MG63 (cell line): ENCODE results near the gene SLC25A24. TPM values are rescaled to one million over a fixed set of nuclear protein-coding genes. Genes with fewer than 3 reads are reported as not detected.
"Not testable (repeated sequence)": the region's sequence is repeated elsewhere in the genome, so short reads cannot be mapped to it uniquely, and the experiment has no call there.

ENCODE experiments used
- DNase-seq: peaks from one replicate; pipeline ENCODE4 v3.0.0-alpha.2; 2020
- H3K27me3 ChIP-seq: fragments of 250-450 bp; sonication (Bioruptor Pico); 2 replicates; pipeline ENCODE4 v1.5.1; 2020; ENCODE audit warnings: mild to moderate bottlenecking, moderate library complexity
- H3K36me3 ChIP-seq: fragments of 250-450 bp; sonication (Bioruptor Pico); 2 replicates; pipeline ENCODE4 v1.5.1; 2020; ENCODE audit warnings: mild to moderate bottlenecking, moderate library complexity
- H3K4me3 ChIP-seq: fragments of 250-450 bp; sonication (Bioruptor Pico); 2 replicates; pipeline ENCODE4 v1.5.1; 2020; ENCODE audit warnings: mild to moderate bottlenecking, moderate library complexity
- H3K9me3 ChIP-seq: fragments of 250-450 bp; sonication (Bioruptor Pico); 2 replicates; pipeline ENCODE4 v1.5.1; 2020; ENCODE audit warnings: mild to moderate bottlenecking, moderate library complexity
- total RNA-seq: library from RNA; depleted of rRNA; stranded (reverse); fragments of >200 nt; shearing (Covaris generic); gene quantifications from 2 replicates; pipeline ENCODE4 v1.2.3, GENCODE V29; 2014; ENCODE audit warnings: low replicate concordance; rRNA removed

The SLC25A24 gene
- 95.4 and 142 TPM in 2 replicates for total RNA-seq

- Histone ChIP-seq H3K4me3 (peak within 1 kb of the TSS; percentile 99), H3K36me3 (peaks cover 48% of the 10 kb centered on the region), H3K27me3 (peaks cover 2% of the 10 kb centered on the region; the same call in 1 of the 2 replicates), H3K9me3 (peaks cover 36% of the 10 kb centered on the region)
- DNase-seq = peak; percentile 98
Observed at GRCh38 chr1:108199781-108200686, at the start of gene SLC25A24. SLC25A24 (minus strand) TSS chr1:108200343; CDS start chr1:108200138, 205 bp downstream.

- H3K4me3 ChIP-seq, H3K9me3 ChIP-seq, H3K27me3 ChIP-seq, DNase-seq, H3K36me3 ChIP-seq: not testable (repeated sequence)
Observed at GRCh38 chr1:108243976-108244375, 43.8 kb upstream of the SLC25A24 start, which contains the start of gene NBPF4. NBPF4 (minus strand) TSS chr1:108244076; CDS start chr1:108243761, 315 bp downstream.

GRCh38 chr1:108239426-108239825 is 39.3 kb upstream of the SLC25A24 start:
- not testable (repeated sequence) for DNase-seq, H3K4me3 ChIP-seq, H3K27me3 ChIP-seq, H3K36me3 ChIP-seq, H3K9me3 ChIP-seq

- not testable (repeated sequence) for H3K36me3 ChIP-seq, H3K27me3 ChIP-seq, H3K9me3 ChIP-seq, DNase-seq, H3K4me3 ChIP-seq
Observed at GRCh38 chr1:108235308-108235707, 35.2 kb upstream of the SLC25A24 start.

- DNase-seq, H3K36me3 ChIP-seq: not testable (repeated sequence)
Observed at GRCh38 chr1:108232183-108232582, 32.0 kb upstream of the SLC25A24 start.

GRCh38 chr1:108229976-108230375 is 29.8 kb upstream of the SLC25A24 start:
- not testable (repeated sequence) for H3K36me3 ChIP-seq, H3K4me3 ChIP-seq, DNase-seq, H3K9me3 ChIP-seq, H3K27me3 ChIP-seq

More at GRCh38 chr1:108232183-108232582, 32.0 kb upstream of the SLC25A24 start:
- H3K27me3 ChIP-seq, H3K4me3 ChIP-seq, H3K9me3 ChIP-seq: not testable (repeated sequence)

GRCh38 chr1:108227772-108228171 is 27.6 kb upstream of the SLC25A24 start:
- not testable (repeated sequence) for H3K36me3 ChIP-seq

GRCh38 chr1:108226855-108227254 is 26.7 kb upstream of the SLC25A24 start:
- not testable (repeated sequence) for H3K36me3 ChIP-seq, DNase-seq, H3K4me3 ChIP-seq, H3K9me3 ChIP-seq, H3K27me3 ChIP-seq

More at GRCh38 chr1:108227772-108228171, 27.6 kb upstream of the SLC25A24 start:
- not testable (repeated sequence) for DNase-seq, H3K4me3 ChIP-seq, H3K9me3 ChIP-seq, H3K27me3 ChIP-seq

- DNase-seq = not testable (repeated sequence)
Observed at GRCh38 chr1:108223226-108223625, 23.1 kb upstream of the SLC25A24 start.

GRCh38 chr1:108217515-108218174 is 17.5 kb upstream of the SLC25A24 start:
- H3K27me3 ChIP-seq, H3K4me3 ChIP-seq, H3K36me3 ChIP-seq, H3K9me3 ChIP-seq, DNase-seq: not testable (repeated sequence)

More at GRCh38 chr1:108223226-108223625, 23.1 kb upstream of the SLC25A24 start:
- H3K36me3 ChIP-seq, H3K4me3 ChIP-seq, H3K27me3 ChIP-seq, H3K9me3 ChIP-seq: not testable (repeated sequence)

- not testable (repeated sequence) for H3K36me3 ChIP-seq, H3K9me3 ChIP-seq, DNase-seq, H3K4me3 ChIP-seq
- H3K27me3 ChIP-seq = peaks cover 12% of the 10 kb centered on the region
Observed at GRCh38 chr1:108217007-108217406, 16.9 kb upstream of the SLC25A24 start.

GRCh38 chr1:108216028-108216890 is 16.1 kb upstream of the SLC25A24 start:
- H3K27me3 ChIP-seq = peaks cover 20% of the 10 kb centered on the region
- DNase-seq, H3K36me3 ChIP-seq, H3K4me3 ChIP-seq, H3K9me3 ChIP-seq: not testable (repeated sequence)

GRCh38 chr1:108214641-108215465 is 14.7 kb upstream of the SLC25A24 start:
- H3K36me3 ChIP-seq, H3K4me3 ChIP-seq, DNase-seq, H3K9me3 ChIP-seq: not testable (repeated sequence)
- H3K27me3 ChIP-seq = peaks cover 25% of the 10 kb centered on the region

- H3K4me3 ChIP-seq = no peak overlapping the region
- no peaks in the 10 kb centered on the region for H3K36me3 ChIP-seq
- no peaks in the 10 kb centered on the region; the same call in 1 of the 2 replicates for H3K9me3 ChIP-seq
- DNase-seq = no peak
- H3K27me3 ChIP-seq = peaks cover 44% of the 10 kb centered on the region
Observed at GRCh38 chr1:108211014-108211413, 10.9 kb upstream of the SLC25A24 start.

GRCh38 chr1:108209456-108210108 is 9.4 kb upstream of the SLC25A24 start:
- peaks cover 44% of the 10 kb centered on the region for H3K27me3 ChIP-seq
- peaks cover 8% of the 10 kb centered on the region for H3K9me3 ChIP-seq
- DNase-seq = no peak
- no peaks in the 10 kb centered on the region for H3K36me3 ChIP-seq
- H3K4me3 ChIP-seq = no peak overlapping the region
